Colonic mucosa (tissue), 4 donors: ENCODE results near the gene TAF4. TPM values are rescaled to one million over a fixed set of nuclear protein-coding genes. Genes with fewer than 3 reads are reported as not detected.

Source experiments
- DNase-seq: peaks from one replicate; pipeline ENCODE4 v3.0.0-alpha.2; 2020
- H3K27ac ChIP-seq: fragments of 200-600 bp; one replicate; pipeline ENCODE4 v1.8.0; 2021
- H3K27me3 ChIP-seq: fragments of 200-600 bp; one replicate; pipeline ENCODE4 v1.8.0; 2021
- H3K36me3 ChIP-seq: fragments of 200-600 bp; one replicate; pipeline ENCODE4 v1.8.0; 2021
- H3K4me1 ChIP-seq: fragments of 200-600 bp; one replicate; pipeline ENCODE4 v1.8.0; 2021; ENCODE audit warnings: mild to moderate bottlenecking
- H3K4me3 ChIP-seq: fragments of 200-600 bp; one replicate; pipeline ENCODE4 v1.8.0; 2021
- H3K9ac ChIP-seq, 2 donors: one replicate each; pipeline ENCODE4 v1.7.0; 2013; ENCODE audit warnings: control low read depth in 2 of 2, low read depth in 2 of 2, low read length in 2 of 2
- H3K9me3 ChIP-seq: fragments of 200-600 bp; one replicate; pipeline ENCODE4 v1.8.0; 2021
- CTCF ChIP-seq: fragments of 200-600 bp; IDR thresholded peaks from one replicate; pipeline ENCODE4 v1.8.0; 2022; ENCODE audit warnings: antibody characterized with exemption, mild to moderate bottlenecking
- intact Hi-C: fragments of 100-400 bp; cut with DNase I; formaldehyde crosslinking; loops from one replicate; pipeline ENCODE4 v1.14.1; 2022
- total RNA-seq, 2 donors: library from RNA; stranded (reverse); fragmentation: NEBNext Ultra II Directional in 1 of 2; extraction: Animal tissue kit (Norgen Biotek cat#: 25700) in 1 of 2; gene quantifications; one replicate each; pipeline ENCODE4 v1.2.1, GENCODE V29; 2021
- donor health status: healthy.
- donor health status: DM: no; HTN: no; CAD: no.
- donor health status: DM: no; HTN: no; CAD: no.

TAF4 gene
- total RNA-seq, 2 donors from 2014 or later: 17.4 to 27.3 TPM

DNA sequence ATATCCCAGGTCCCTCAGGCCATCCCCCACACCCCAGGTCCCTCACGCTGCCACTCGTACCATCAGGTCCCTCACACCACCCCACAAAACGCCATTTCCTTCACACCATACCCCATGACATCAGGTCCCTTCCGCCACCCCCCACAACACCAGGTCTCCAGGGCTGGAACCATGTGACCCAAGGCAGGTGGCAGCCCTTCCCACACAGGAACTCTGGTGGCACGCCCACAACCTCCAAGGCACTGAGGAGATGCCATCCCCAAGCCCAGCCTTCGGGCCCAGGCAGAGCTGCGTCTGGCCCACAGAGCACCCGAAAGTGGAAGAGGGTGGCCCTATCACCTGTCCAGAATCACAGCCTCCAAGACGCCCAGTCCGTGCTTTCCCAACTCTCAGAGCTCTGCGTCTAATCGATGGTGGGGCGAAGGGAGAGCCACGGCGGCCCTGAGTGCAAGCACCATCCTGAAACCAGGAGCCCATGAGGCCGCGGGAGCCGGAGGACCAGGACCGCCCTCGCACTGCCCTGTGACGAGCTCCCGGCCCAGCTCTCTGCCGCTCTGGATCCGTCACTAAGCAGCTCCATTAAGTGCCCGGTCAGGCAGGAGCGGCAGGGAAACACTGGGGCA lies 12.7 kb downstream of the TAF4 start:
- H3K27me3 ChIP-seq: no peaks in the 10 kb centered on the region
- H3K4me1 ChIP-seq: no peaks in the 10 kb centered on the region
- H3K4me3 ChIP-seq: no peak overlapping the region
- no peak overlapping the region for H3K27ac ChIP-seq
- TF ChIP-seq CTCF: no peak
- no peaks in the 10 kb centered on the region for H3K9me3 ChIP-seq
- no peak overlapping the region for H3K9ac ChIP-seq
- no peak for DNase-seq
- no peaks in the 10 kb centered on the region for H3K36me3 ChIP-seq
- intact Hi-C loops: no loop called here

DNA sequence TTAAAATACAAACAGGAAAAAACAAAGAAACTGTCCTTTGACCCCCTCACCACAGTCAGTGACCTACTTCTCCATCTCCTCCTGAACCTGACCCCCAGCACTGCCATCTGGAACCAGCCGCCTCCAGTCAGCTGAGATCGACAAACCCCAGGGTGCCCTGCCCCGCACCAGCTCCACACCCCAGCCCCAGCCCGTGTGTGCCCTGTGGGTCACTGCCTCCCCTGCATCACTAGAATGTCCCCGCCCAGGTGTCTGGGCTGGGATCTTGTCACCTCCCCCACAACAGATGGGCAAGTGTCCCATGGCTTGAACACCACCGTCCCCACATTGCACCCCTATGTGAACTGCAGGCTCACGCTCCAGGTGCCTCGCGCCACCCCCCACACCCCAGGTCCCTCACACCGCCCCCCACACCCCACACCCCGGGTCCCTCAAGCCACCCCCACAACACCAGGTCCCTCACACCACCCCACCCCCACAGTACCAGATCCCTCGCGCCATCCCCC lies 13.3 kb downstream of the TAF4 start:
- Histone ChIP-seq H3K36me3 (no peaks in the 10 kb centered on the region), H3K27me3 (no peaks in the 10 kb centered on the region), H3K27ac (no peak overlapping the region), H3K4me1 (no peaks in the 10 kb centered on the region), H3K9ac (no peak overlapping the region), H3K4me3 (no peak overlapping the region), H3K9me3 (no peaks in the 10 kb centered on the region)
- no peak for DNase-seq
- intact Hi-C loops: no loop called here
- no peak for TF ChIP-seq CTCF

- Histone ChIP-seq H3K4me3 (no peak overlapping the region), H3K27ac (no peak overlapping the region), H3K9ac (no peak overlapping the region), H3K4me1 (no peaks in the 10 kb centered on the region), H3K27me3 (no peaks in the 10 kb centered on the region), H3K9me3 (no peaks in the 10 kb centered on the region), H3K36me3 (no peaks in the 10 kb centered on the region)
- no peak for TF ChIP-seq CTCF
- intact Hi-C loops: no loop called here
- no peak for DNase-seq
Observed at GRCh38 chr20:62051546-62052255, 14.0 kb downstream of the TAF4 start.

DNA sequence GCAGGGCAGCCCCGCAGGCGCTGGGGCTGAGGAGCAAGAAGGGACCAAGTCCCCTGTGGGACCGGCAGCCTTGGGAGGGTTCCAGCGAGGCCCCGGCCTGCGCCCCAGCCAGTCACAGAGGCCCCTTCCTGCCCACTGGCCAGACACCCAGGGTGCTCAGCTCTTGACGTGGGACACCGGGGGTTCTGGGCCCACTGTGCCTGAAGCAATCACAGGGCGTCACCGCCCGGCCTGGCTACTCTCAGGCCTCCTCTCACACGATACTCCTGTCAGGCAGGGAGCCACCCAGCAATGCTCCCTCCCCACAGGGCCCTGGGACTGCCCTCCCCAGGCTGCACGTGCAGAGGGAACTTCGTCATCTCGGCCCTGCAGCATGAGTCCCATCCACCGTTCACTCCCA lies 14.5 kb downstream of the TAF4 start:
- H3K36me3 ChIP-seq: no peaks in the 10 kb centered on the region
- no peak overlapping the region for H3K27ac ChIP-seq
- H3K27me3 ChIP-seq: no peaks in the 10 kb centered on the region
- H3K4me3 ChIP-seq: no peak overlapping the region
- no peak for DNase-seq
- intact Hi-C loops: no loop called here
- no peak for TF ChIP-seq CTCF
- no peaks in the 10 kb centered on the region for H3K9me3 ChIP-seq
- no peak overlapping the region for H3K9ac ChIP-seq
- H3K4me1 ChIP-seq: no peaks in the 10 kb centered on the region

DNA sequence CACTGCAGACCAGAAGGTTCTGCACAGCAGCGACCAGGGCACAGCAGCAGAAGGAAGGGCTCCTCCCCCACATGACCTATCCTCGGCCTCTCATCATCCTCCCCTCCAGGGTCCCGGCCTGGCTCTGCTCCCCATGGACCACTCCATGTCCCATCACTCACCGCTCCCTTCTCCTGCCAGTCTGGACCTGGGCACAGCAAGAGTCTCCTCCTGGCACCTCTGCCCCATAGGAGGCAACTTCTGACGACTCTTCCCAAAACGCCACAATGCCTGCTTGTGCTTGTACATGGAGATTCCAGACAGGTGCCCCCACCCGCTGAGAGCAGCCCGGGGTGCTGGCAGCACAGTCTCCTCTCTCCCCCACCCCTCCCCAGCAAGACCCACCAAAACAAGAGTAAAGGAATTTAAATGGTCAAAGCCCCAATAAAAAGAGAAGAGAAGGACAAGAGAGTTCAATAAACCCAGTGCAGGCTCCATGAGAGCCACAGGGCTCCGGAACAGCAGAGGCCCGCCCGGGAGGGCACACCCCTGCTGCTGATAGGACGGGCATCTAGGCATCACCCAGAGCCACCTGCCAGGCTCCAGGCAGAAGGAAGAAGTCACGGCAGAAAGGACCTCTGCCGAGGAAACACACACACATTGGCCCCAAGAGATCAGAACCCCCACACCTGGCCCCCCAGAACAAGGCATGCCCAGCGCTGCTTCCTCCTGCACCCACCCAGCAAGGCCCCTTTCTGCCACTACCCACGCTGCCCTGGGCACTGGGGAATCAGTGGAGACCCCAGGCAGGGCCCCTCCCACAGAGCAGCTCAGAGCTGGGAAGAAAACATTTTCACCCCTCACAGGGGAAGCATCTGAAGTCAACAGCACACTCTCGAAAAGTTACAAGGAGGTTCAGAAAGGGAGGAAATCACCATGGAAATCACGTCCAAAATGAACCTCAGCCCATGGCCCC lies 15.2 kb downstream of the TAF4 start:
- no peak for DNase-seq
- H3K9me3 ChIP-seq: no peaks in the 10 kb centered on the region
- H3K36me3 ChIP-seq: no peaks in the 10 kb centered on the region
- no peak for TF ChIP-seq CTCF
- no peaks in the 10 kb centered on the region for H3K27me3 ChIP-seq
- H3K4me1 ChIP-seq: no peaks in the 10 kb centered on the region
- no peak overlapping the region for H3K27ac ChIP-seq
- H3K4me3 ChIP-seq: no peak overlapping the region
- no peak overlapping the region for H3K9ac ChIP-seq
- intact Hi-C loops: no loop called here
